Esophagus squamous epithelium (tissue), 4 donors: Measurements from ENCODE around the gene GABRB2.

Experiments
- POLR2A ChIP-seq, 4 donors: fragments of 450-650 bp; IDR thresholded peaks; one replicate each; pipeline ENCODE4 v1.6.1; 2017; ENCODE audit warnings: antibody characterized with exemption in 4 of 4, mild to moderate bottlenecking in 4 of 4, moderate library complexity in 3 of 4
- TF ChIP-seq, protein P1 (sequence below), 6 experiments: fragments of 450-650 bp in 4 of 6; fragments of 200-600 bp in 2 of 6; sonication (generic) in 2 of 6; IDR thresholded peaks; one replicate each; pipeline ENCODE4 v1.5.1; 2016 to 2019; ENCODE audit warnings: antibody characterized with exemption in 6 of 6, mild to moderate bottlenecking in 4 of 6, moderate library complexity in 4 of 6

DNA sequence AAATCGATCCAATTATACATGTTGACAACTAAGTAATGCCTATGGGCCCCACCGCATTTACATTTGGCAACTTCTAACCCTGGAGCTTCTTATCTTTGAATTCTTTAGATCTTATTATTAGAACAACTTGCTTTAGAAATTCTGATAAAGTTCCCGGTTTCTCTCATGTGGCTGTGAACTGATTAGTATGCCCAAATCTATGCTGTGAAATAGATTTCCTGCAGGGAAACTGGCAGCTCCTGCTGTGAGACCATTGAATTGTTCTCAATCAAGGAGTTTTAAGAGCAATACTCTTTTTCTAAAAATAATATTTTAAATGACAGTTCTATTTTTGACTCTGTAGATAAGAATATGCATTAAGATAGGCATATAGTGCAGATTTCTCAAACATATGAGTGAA, 177.5 kb downstream of the GABRB2 start:
- TF ChIP-seq, protein P1, sequence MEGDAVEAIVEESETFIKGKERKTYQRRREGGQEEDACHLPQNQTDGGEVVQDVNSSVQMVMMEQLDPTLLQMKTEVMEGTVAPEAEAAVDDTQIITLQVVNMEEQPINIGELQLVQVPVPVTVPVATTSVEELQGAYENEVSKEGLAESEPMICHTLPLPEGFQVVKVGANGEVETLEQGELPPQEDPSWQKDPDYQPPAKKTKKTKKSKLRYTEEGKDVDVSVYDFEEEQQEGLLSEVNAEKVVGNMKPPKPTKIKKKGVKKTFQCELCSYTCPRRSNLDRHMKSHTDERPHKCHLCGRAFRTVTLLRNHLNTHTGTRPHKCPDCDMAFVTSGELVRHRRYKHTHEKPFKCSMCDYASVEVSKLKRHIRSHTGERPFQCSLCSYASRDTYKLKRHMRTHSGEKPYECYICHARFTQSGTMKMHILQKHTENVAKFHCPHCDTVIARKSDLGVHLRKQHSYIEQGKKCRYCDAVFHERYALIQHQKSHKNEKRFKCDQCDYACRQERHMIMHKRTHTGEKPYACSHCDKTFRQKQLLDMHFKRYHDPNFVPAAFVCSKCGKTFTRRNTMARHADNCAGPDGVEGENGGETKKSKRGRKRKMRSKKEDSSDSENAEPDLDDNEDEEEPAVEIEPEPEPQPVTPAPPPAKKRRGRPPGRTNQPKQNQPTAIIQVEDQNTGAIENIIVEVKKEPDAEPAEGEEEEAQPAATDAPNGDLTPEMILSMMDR (IDR thresholded peaks at IDR 0.05), result no peak
- no peak for TF ChIP-seq POLR2A (IDR thresholded peaks at IDR 0.05)
